Stimulated activated CD4-positive, alpha-beta T cell treated with anti-CD3 and anti-CD28 coated beads, Interleukin-1b, Interleukin-23, amount 100 ng/mL, for 1 hour (primary cell): ENCODE results near the gene TRPM2.

ENCODE experiments used
- DNase-seq, 2 donors: peaks; one replicate each; pipeline ENCODE4 v3.0.0-alpha.2; 2020; ENCODE audit warnings: low read depth in 2 of 2

The TRPM2 gene

DNA sequence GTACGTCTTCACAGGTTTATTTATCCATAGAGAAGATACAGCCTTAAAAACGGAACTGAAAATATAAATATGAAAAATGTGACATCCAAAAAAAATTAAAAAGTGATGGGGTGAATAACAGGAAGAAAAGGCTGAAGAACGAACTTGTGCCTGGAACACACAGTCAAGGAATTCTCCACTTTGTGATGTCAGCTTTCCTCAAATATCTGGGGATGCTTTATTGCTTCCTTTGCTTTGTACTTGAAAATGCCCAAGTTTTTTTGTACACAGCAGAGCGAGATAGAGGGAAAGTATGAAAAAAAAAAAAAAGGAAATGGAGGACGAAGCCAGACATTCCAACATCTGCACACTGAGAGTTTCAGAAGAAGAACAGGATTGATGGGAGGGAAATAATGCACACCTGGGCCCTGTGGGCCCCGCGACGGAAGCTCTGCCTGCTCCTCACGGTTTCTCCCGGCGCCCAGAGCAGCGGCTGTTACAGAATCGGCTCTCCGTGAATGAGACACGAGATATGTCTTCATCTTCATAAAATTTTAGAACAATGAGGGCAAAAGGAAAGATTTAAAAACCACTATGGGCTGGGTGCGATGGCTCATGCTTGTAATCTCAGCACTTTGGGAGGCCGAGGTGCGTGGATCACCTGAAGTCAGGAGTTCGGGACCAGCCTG is 91.9 kb downstream of the TRPM2 start:
- no peak for DNase-seq

DNA sequence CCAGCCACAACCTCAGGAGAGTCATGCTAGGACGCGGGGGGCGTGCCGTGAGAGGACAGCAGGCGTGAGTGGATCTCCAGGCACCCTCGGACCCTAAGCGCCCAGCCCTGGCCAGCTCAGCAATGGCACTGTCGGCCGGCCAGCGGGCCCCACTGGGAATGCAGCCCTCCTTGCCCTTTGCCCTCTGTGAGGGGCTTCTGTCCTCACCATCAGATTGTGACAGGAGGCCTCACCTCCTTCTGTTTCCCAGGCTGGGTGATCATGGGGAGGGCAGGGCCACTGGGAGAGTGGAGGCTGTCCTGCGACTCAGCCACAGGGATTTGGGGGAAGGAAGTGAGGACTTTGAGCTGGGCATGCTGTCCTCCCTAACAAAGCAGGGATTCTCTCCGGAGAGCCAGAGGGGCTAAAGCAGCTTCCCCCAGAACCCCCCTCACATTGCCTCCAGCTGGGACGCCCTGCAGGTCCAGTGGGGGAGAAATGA is 95.3 kb downstream of the TRPM2 start:
- DNase-seq, result no peak

DNA sequence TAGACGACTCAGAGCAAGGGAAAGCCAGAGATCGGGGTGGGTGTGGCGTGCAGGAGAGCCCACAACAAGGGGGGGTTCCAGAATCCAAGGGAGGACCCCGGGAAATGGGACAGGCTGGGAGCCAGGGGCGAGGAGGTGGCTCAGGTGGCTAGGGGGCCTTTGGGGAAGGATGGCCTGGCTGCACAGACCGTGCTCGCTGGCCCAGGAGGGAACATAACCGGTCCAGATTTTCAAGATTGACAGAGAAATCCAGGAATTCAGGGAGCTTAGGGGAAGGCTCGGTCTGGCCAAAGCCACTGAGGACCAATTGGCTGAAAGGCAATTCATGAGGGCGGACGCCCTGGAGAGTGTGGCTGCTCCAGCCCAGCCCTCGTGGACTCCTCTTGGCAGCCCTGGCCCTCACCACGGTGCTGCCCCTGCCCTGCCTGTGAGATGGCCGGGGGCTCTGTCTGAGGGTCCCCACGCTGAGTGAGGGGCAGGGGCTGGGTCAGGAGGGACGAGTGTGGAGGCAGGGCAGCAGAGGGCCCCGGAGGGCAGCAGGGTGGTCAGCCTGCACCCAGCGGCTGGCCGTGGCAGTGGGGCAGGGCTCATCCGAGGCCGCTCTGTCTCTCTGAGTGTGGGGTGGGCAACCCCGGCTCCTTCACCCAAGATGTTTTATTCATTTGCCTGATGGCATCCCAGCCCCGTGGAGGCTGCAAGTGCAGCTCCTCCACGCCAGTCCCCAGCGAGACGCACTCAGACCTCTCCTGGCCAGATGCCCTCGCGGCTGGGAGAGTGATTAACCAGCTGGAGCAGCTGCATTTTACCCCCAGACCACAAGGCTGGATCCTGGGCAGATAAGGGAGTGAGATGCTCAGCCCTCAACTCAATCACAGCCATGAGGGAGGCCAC is 96.3 kb downstream of the TRPM2 start:
- DNase-seq, result no peak

DNA sequence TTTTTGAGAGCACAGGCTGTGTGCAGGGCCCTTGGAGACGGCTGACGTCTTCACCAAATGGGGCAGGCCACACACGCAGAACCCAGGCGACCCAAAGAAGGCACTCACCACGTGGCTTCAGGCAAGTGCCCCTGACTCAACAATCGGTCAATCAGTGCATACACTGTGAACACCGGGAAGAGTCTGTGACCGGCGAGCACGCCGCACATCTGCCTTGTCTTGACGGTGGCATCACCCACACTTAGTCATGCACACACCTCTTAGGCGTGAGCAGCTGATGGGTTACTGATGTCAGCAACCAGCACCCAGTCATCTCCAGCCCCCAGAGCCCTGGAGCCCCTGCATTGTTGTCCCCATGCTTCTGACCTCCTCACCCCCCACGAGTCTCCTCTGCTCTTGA is 97.0 kb downstream of the TRPM2 start:
- DNase-seq, result no peak

DNA sequence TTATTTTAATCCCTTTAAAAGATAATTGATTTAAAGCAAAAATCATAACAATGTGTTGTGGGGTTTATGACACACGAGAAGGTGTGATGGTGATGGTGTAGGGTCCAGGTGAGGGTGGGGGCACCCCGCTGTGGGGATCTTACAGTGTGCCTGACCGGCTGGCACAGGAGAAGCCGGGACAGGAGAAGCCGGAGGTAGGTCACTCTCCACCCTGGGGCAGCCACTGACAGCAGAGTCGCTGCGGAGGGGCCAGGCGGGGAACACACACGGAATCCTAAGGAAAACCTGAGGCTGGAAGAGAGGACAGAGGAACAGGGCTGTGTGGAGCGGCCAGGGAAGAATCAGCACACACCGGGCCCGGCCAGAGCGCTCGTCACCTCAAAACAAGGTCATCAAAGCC is 97.6 kb downstream of the TRPM2 start:
- no peak for DNase-seq

DNA sequence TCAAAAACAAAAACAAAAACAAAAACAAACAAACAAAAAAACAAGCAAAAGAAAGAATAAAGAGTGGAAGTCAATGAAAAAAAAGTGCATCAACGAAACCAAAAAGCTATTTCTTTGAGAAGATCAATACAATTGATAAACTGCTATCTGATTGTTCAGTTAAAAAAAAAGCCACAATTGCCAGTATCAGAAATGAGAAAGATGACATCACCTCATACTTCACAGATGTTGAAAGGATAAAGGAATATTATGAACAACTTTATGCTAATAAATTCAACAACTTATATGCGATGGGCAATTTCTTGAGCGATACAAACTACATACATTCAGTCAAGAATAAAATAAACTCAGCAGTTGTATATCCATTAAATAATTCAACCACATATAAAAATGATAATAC is 99.7 kb downstream of the TRPM2 start:
- DNase-seq, result no peak

DNA sequence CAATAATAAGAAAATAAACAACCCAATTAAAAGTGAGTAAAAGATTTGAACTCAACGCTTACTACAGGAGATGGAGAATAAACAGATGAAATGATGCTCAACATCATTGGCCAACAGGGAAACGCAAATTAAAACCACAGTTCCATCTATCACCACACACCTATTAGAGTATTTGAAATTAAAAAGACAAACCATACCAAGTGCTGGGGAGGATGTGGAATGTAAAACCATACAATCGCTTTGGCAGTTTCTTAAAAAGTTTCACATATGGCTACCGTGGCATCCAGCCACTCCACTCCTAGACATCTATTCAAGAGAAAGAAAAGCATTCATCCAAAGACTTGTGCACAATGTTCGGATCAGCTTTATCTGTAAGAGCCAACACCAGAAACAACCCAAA is 100.6 kb downstream of the TRPM2 start:
- DNase-seq, result no peak

DNA sequence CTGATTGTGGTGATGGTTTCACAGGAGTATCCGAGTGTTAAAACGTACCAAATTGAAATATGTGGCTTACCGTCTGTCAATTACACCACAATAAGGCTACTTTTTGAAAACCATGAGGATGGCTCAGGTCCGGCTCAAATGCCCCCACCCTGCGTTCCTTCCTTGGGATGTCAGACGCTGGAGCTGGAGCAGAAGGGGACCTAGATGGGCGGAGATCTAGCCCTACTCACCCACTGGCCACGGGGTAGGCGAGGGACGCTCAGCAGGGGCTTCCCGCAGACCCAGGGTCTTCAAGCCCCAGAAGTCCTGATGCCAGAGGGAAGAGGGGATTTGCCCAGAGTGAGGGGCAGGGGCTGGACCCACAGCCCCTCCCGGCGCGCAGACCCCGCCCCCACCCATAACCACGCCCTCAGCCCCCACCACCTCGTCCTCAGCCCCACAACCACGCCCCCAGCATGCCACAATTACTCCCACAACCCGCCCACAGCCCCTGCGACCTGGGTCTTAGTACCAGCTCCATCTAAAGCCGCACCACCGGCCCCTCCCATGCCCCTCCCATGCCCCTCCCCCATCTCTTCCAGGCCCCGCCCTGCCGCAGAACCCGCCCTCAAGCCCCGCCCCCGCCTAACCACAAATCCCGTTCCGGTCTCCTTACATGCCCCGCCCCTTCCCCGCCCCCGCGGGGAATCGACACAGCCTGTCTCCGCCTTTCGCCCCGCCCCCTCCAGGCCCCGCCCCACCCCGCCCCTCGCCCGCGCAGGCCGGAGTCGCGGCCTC is 101.5 kb downstream of the TRPM2 start, which contains the start of gene LRRC3:
TSS of gene LRRC3 (plus strand) at position 764 of the 777 bp plus-strand sequence. CDS start 1,135 bp downstream, outside the sequence.
- DNase-seq, result peak; percentile 64 to 72

DNA sequence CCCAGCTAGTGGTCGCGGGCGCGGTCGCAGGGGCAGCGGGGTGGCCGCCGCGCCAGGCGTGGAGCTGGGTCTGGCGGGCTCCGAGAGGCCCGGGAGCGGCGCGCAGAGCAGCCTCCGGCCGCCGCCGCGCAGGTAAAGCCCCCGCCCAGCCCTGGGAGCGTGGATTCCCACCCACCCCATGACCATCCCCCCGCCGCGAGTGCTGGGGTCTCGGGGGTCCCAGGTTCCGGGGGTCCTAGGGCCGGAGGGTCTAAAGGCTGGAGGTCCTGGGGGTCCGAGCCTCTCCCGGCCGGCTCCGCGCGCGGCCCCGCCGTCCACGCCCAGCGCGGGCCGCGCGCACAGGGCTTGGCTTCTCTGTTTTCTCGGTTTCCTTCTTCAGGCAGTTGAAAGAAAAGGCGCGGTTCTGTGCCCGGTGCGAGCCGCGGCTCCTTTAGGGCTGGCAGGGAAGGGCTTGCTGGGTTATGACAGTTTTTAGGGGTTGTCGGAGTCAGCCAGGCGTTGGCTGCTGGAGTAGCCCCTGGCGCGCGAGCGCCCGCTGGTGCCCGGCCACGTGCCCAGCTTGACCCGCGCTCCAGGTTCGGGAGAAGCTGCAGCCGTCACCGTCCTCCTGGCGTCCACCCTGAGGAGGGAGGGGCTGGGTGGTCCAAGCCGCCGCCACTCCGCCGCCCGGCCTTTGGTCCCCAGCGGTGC is 102.2 kb downstream of the TRPM2 start:
- no peak for DNase-seq

DNA sequence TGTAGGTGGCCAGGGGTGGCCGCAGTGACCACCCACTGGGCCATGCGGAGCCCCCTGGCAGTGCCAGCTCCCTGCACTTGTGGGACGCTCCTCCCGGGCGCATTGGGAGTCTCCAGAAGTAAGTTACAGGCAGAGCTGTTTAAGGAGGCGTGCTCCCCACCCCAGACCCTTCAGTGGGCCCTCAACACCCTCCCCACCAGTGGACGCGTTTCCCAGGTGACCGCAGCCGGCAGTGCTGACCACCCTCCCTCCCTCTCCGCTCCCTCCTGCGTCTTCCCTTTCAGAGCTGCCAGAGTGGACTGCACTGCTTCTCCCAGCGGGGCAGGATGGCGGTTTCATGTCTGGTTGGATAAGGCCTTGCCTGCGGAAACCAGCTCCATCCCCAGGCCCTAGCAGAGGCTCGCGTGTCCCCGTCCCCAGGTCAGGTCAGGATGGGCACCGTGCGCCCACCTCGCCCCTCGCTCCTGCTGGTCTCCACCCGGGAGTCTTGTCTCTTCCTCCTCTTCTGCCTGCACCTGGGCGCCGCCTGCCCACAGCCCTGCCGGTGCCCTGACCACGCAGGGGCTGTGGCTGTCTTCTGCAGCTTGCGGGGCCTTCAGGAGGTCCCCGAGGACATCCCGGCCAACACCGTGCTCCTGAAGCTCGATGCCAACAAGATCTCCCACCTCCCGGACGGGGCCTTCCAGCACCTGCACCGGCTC is 102.9 kb downstream of the TRPM2 start:
- DNase-seq, result no peak

DNA sequence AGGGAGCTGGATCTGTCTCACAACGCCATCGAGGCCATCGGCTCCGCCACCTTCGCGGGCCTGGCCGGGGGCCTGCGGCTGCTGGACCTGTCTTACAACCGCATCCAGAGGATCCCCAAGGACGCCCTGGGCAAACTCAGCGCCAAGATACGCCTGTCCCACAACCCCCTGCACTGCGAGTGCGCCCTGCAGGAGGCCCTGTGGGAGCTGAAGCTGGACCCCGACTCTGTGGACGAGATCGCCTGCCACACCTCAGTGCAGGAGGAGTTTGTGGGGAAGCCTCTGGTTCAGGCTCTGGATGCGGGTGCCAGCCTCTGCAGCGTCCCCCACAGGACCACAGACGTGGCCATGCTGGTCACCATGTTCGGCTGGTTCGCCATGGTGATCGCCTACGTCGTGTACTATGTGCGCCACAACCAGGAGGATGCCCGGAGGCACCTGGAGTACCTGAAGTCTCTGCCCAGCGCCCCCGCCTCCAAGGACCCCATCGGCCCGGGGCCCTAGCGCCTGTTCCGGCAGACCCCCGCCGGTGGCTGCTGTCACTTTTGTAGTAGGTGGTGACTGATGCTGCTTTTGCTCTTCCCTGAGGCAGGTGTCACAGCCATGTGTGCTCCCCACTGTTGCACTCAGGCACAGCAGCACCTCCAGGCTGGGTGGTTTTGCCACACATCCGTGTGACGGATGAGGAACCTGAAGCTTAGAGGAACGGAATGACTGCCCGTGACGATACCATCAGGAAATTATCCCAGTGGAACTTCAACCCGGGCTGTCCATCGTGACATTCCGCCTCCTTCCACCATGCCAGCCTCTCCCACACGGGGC is 103.7 kb downstream of the TRPM2 start:
- no peak for DNase-seq

DNA sequence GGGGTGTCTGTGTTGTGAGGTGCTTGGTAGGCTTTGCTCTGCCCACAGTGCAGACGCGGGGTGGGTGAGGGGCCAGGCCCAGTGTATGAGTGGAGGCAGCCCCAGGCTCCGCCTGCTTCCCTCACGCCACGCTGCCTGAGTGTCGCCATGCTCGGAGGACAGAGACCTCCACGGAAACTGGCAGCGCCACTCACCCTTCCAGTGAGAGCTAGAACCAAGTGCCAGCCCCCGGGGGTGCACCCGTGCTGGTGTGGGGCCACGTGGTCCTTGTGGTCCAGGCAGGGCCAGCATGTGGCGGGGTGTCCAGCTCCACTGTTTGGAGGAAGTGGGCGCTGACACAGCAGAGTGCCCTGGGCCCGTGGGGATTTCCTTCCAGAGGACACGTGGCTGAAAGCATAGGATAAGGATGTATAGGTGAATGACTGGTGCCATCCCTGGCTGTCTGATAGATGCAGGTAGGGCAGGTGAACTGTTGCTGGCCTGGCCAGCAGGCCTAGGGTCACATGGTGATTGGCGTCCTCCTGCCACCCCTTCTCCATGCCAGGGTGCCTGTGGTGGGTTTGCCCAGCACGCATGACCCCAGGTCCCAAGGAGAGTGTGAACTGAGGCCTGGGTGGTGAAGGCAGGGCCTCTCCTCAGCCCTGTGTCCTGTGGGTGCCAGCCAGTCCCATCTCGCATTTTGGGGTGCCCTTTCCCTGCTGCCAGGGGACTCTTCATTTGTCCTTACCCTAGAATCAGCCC is 105.7 kb downstream of the TRPM2 start:
- DNase-seq, result no peak

DNA sequence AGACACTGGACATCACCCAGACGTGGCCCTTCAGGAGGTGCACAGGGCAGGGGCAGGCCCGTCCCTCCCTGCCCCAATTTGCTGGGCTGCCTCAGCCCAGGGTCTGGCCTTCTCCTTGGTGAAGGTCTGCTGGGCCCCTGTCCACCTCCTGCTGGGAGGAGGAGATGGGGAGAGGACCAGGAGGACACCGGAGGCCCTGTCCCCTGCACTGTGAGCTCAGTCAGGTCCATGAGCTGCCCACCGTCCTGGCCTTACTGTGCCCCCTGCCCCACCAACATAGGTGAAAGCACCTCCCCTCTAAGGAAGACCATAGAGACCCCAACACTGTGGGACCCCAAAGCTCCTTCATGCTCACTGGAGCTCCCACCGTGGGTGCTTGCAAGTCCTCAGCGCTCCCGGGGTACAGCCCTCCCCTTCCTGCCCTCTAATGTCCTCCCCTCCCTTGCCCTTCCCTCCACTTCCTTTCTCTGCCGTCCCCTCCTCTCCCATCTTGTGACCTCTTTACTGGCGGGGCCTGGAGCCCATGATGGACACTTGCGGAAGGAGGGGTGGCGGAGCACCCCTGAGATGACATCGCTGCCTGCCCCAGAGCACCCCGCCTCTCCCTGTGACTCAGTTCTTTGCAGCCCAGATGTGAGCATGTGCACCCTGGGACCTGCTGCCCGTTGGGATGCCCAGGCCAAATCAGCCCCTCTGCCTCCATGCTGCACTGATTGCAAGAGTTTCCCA is 106.5 kb downstream of the TRPM2 start:
- no peak for DNase-seq

DNA sequence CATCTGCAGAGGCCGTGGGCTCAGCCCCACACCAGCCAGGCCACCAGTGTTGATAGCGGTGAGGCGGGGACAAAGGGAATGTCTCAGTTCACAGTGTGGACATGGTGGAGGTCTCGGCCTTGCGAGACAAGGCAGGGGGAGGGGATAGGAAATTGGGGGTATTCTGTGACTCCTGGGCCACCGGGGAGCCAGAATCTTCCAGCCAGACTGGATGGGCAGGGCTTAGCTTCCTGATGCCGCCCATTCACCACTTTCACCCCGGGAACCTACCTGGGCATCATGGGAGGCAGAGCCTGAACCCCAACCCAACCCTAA is 107.0 kb downstream of the TRPM2 start:
- no peak for DNase-seq

DNA sequence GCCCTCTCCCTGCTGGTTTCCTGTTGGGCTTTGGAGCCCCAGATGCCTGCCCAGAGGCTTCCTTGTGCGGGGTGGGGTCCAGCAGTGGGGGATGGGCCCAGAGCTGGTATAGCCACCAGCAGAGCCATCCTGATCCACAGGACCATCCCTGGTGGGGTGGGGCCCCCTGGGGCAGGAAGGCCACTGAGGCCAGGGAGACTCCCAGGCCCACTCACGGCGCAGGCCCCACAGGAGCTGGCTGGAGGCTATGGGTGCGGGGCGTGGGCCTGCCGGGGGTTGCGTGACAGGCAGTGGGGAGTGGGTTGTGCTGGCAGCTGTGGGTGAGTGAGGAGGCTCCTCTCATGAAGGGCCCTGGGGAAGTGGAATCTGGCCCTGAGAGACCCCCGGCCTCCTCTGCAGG is 107.6 kb downstream of the TRPM2 start:
- no peak for DNase-seq

DNA sequence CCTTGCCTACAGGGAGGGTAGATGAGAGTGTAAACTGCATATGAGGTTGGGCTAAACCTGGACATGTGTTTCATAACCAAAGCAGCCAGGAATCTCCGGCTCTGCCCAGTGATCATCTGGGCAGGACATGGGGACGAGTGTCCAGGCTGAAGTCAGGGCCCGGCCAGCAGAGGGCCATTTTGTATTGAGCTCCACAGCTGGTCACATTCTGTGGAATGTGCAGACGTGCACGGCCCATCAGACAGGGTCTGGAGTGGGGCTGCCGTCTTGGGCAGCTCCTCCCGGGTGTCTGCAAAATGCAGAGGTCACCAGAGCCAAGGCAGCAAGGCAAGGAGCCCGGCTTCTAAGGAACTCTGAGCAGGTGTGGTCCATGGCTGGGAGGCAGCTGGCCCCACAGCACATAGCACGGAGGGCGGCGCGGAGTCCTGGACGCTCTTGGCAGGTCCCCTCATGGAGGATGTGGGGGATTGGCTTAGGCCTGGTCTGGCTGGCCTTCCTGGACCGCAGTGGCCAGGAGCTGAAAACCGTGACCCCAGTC is 108.1 kb downstream of the TRPM2 start:
- no peak for DNase-seq

DNA sequence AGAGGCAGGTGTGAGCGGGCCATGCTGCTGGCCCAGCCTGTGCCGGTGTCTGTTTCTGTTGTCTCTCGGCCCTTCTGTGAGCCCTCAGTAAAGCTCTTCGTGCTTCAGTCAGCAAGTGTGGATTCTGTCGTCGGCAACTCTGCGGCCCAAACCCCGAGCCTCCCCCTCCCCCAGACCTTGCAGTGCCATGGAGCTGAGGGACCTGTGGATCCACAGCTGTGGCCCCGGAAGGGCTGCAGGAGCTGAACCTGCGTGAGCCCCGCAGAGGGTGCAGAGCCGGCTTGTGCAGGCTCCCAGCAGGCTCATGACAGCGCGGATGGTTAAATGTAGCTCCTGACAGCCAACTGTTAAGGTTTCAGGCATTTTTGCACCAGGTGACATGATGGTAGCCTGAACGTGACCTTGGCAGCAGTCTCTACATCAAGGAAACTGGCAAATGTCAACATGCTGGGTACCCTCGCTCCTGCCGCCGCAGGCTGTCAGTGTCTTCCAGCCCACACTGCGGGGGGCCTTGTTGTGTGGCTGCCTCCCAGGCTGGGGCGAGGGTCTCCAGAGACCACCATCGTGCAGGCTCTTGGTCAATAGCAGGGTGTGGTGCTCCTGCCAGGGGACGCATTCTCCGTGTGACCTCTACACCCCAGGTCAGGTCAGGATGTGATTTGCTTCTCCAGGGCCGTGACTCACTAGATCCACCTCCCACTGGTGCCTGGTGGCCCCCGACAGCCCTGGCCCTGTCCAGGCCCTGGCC is 108.8 kb downstream of the TRPM2 start:
- no peak for DNase-seq

DNA sequence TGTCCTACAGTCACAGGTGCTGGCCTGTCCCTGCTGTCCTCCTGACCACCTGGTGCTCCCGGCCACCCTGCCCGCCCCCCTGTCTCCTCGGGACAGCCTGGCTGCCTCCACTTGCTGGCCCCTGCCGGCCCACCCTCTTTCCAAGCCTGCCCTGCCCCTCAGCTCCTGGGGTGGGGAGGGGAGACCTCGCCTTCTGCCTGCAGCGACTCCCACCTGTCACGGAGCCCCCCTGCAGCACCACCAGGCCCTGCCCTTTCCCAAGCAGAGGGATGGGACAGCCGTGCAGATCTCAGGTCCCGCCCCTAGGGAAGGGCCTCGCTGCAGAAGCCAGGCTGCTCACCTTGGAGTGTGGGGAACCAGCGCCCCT is 109.4 kb downstream of the TRPM2 start:
- no peak for DNase-seq
